Omental fat pad (tissue), 4 donors: ENCODE data around the gene UCN2. TPM values are rescaled to one million over a fixed set of nuclear protein-coding genes. Genes with fewer than 3 reads are reported as not detected.

Experiments used
- ATAC-seq: fragments of 150-250 bp; one replicate; pipeline ENCODE4 v1.9.1; 2016; ENCODE audit warnings: mild to moderate bottlenecking, moderate library complexity; ENCODE audit not compliant: low FRiP score
- DNase-seq: peaks from one replicate; pipeline ENCODE4 v3.0.0-alpha.2; 2019; ENCODE audit warnings: low spot score
- total RNA-seq, 4 donors: library from RNA; depleted of rRNA; stranded (reverse); fragments of >200 nt; gene quantifications; one replicate each; pipeline ENCODE4 v1.1.0, GENCODE V29; 2016
- TF ChIP-seq, protein P1 (sequence below), 3 donors: fragments of 450-650 bp; IDR thresholded peaks; one replicate each; pipeline ENCODE4 v1.5.1; 2016 to 2017; ENCODE audit warnings: antibody characterized with exemption in 3 of 3, mild to moderate bottlenecking in 3 of 3, moderate library complexity in 2 of 3

The UCN2 gene
- total RNA-seq, 4 donors from 2014 or later, result 0.28 TPM; not detected in 3

DNA sequence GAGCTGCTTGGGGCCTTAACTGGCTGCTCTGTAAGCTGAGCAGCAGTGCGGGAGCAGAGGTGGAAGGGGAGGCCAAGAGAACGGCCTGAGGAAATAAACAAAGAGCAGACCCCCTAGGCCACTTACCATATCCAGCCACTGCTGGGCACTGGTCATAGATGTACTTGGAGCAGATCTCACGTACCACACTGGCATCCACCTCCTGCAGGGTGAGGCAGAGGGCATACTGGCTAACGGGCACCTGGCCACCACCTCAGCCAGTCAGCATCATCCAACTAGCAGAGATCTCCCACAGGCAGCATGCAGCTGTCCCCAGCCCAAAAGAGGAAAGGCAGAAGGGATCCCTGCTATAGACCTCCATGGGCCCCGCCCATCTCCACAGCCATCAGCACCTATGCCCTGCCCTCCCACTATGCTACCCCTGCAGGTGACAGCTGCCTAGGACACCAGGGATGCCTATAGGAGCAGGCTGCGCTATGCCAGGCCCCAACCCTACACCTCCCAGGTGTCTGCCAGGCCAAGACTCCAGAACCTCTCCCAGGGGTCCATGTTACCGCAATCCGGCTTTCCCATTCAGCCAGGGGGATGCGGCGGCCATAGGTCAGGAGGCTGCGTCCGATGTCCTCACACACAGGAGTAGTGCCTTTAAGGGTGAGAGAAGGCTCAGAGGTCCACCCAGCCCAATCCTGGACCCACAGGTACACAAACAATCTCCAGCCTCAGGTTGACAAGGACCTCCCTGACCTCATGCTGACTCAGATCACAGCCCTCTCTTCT is 36.1 kb upstream of the UCN2 start:
- TF ChIP-seq, protein P1, sequence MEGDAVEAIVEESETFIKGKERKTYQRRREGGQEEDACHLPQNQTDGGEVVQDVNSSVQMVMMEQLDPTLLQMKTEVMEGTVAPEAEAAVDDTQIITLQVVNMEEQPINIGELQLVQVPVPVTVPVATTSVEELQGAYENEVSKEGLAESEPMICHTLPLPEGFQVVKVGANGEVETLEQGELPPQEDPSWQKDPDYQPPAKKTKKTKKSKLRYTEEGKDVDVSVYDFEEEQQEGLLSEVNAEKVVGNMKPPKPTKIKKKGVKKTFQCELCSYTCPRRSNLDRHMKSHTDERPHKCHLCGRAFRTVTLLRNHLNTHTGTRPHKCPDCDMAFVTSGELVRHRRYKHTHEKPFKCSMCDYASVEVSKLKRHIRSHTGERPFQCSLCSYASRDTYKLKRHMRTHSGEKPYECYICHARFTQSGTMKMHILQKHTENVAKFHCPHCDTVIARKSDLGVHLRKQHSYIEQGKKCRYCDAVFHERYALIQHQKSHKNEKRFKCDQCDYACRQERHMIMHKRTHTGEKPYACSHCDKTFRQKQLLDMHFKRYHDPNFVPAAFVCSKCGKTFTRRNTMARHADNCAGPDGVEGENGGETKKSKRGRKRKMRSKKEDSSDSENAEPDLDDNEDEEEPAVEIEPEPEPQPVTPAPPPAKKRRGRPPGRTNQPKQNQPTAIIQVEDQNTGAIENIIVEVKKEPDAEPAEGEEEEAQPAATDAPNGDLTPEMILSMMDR (IDR thresholded peaks at IDR 0.05), result no peak
- ATAC-seq (no peak), DNase-seq (no peak)

DNA sequence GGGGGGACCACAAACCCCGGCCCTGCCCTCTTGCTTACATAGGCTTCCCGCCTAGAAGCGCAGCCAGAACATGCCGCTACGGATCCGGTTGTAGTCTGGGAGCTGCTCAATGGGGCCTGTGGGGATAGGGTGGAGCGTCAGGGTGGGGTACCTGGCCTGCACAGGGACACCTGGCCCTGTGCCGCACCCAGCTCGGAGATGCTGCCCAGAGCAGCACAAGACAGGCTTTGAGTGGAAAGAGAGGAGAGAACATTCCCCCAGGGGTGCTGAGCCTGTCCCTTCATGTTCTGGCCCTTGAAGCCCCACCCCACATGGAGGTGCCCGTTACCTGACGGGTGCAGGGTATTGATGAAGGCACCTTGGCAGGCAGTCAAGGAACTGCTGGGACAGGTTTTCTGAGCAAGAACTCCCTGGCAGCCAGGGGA is 35.5 kb upstream of the UCN2 start:
- ATAC-seq, result no peak

DNA sequence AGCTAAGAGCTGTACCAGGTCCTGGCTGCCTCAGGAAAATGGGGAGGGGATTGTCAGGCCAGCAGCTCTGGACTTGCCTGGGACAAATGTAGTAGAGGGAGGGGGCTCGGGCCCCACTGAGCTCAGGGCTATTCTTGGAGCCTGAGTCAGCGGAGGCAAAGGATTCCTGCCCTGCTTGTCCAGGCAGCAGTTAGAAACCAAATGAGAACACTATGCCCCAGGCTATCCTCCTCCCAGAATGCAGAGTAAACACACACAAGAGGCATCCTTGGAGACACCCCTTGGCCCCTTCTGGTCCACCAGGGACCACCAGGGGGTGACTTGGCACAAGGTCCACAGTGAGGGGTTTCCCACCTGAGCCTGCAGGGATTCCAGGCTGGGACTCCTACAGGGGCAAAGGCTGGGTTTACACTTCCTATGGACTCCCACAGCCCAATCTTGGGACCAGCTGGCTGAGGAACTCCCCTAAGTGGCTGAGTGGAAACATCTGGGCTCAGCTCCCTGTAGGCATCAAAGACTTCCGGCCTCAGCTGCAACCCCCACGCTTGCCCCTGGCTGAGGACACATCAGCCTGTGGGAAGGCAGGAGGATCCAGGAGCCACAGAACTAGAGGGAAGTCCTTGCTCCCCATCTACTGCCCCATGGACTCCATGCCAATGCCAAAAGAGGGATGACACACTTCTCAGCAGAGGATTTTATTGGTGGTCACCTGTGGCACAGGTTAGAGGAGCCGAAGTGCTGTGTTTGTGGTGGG is 34.9 kb upstream of the UCN2 start:
- DNase-seq (no peak), ATAC-seq (no peak)
- TF ChIP-seq, protein P1 (IDR thresholded peaks at IDR 0.05), result no peak

More for the DNA sequence above, 35.5 kb upstream of the UCN2 start:
- TF ChIP-seq, protein P1 (IDR thresholded peaks at IDR 0.05), result no peak
- no peak for DNase-seq

DNA sequence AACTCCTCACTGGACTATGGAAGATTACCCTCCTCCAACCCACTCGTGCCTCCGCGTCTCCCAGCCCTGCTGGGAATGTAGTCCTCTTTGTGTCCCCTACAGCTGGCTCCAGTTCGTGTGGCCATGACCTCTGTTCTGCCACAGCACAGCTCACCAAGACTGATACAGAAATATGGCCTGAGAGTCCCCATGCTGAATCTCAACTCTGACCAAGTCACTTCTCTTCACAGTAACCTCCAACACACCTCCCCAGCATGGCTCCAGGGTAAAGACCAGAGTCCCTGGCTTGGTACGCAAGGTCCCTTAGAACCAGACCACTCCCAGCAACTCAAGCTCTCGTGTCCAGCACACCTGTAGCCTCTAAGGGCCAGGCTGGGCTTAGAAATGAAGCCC is 33.8 kb upstream of the UCN2 start:
- no peak for ATAC-seq

DNA sequence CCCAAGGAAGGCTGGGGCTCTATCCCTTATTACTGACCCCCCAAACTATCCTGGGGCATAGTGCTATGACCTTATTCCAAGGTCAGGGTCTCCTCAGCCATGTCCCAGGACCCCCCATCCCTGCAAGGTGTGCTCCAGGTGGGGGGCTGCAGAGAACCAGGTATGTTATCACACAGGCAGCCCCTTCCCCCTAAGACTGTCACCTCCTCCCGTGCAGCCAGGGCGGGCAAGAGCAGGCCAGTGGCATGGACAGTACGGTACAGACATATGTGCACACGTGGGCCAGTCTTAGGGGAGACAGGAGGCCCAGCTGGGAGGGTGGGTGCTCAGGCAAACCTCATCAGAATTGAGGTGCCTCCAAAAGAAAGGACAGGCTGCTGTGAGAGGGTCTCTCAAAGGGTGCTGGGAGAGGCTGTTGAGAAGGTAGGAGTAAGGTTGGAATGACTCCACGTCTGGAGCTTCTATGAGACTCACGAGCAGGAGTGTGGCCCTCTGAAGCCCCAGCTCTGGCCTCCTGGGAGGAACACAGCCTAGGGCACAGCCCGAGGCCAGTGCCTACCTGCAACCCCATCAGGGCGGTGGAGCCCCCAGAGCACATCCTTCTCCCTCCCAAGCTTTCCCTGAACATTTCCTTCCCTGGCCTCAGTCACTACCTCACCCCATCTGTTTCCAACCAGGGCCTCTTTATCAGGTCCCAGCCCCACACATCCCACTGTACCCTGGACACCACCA is 33.3 kb upstream of the UCN2 start:
- TF ChIP-seq, protein P1 (IDR thresholded peaks at IDR 0.05), result no peak
- DNase-seq (no peak), ATAC-seq (no peak)

More for the DNA sequence above, 33.8 kb upstream of the UCN2 start:
- DNase-seq, result no peak
- TF ChIP-seq, protein P1 (IDR thresholded peaks at IDR 0.05), result no peak

DNA sequence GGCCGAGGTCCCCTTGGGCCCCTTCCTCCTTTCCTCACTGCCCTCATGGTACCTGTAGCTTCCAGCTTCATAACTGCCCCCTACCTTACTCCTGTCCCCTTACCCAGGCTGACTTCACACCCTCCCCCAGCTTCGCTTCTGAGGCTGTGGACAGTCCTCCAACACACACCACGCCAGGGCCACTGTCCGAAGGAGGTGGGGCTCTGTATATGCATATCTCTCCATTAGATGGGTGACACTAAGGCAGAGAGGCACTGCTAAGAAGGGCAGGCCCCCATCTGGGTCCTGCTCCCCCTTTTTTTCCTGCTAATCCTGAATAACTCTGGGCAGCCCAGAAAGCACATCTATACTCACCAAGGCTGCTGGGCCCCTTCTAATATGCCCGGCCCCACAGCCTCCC is 32.6 kb upstream of the UCN2 start:
- DNase-seq (no peak), ATAC-seq (no peak)
- TF ChIP-seq, protein P1 (IDR thresholded peaks at IDR 0.05), result no peak
